ENCODE data around the gene PCDHGB2. TPM values are rescaled to one million over a fixed set of nuclear protein-coding genes. Genes with fewer than 3 reads are reported as not detected.
"Not testable (repeated sequence)": the region's sequence is repeated elsewhere in the genome, so short reads cannot be mapped to it uniquely, and the experiment has no call there.

The PCDHGB2 gene
- total RNA-seq, 2 donors from 2014 or later = 9.7 to 13.4 TPM

GRCh38 chr5:141398608-141399007 lies 38.8 kb downstream of the PCDHGB2 start:
- Histone ChIP-seq H3K9me3 (peaks cover 88% of the 10 kb centered on the region), H3K4me1 (ENCODE audit: control insufficient read depth in 1 of 2, low read depth in 2 of 2) (no peaks in the 10 kb centered on the region), H3K36me3 (no peaks in the 10 kb centered on the region), H3K27ac (no peak overlapping the region), H3K4me3 (peak overlapping the region; percentile 33), H3K27me3 (replicated peaks; ENCODE audit: insufficient read depth) (no peaks in the 10 kb centered on the region)
- no peak for ATAC-seq (ENCODE audit: insufficient number of reproducible peaks, low FRiP score, low read depth)
- DNase-seq (ENCODE audit: low spot score) = no peak
- TF ChIP-seq CTCF (IDR thresholded peaks at IDR 0.05) = no peak

- DNase-seq (ENCODE audit: low spot score) = no peak
- Histone ChIP-seq H3K9me3 (peaks cover 88% of the 10 kb centered on the region), H3K27ac (no peak overlapping the region), H3K27me3 (replicated peaks; ENCODE audit: insufficient read depth) (no peaks in the 10 kb centered on the region), H3K4me1 (ENCODE audit: control insufficient read depth in 1 of 2, low read depth in 2 of 2) (no peaks in the 10 kb centered on the region), H3K36me3 (no peaks in the 10 kb centered on the region), H3K4me3 (peak overlapping the region; percentile 24)
- no peak for ATAC-seq (ENCODE audit: insufficient number of reproducible peaks, low FRiP score, low read depth)
- no peak for TF ChIP-seq CTCF (IDR thresholded peaks at IDR 0.05)
Measured at GRCh38 chr5:141399555-141400258, 39.9 kb downstream of the PCDHGB2 start.

GRCh38 chr5:141402553-141403243 lies 42.9 kb downstream of the PCDHGB2 start, which contains the start of gene PCDHGA9:
PCDHGA9 (plus strand) TSS chr5:141402778; CDS start chr5:141402953, 175 bp downstream.
- Histone ChIP-seq H3K36me3 (no peaks in the 10 kb centered on the region), H3K4me1 (ENCODE audit: control insufficient read depth in 1 of 2, low read depth in 2 of 2) (no peaks in the 10 kb centered on the region), H3K4me3 (peak within 1 kb of the TSS; percentile 55), H3K9me3 (peaks cover 90% of the 10 kb centered on the region), H3K27me3 (replicated peaks; ENCODE audit: insufficient read depth) (no peaks in the 10 kb centered on the region), H3K27ac (no peak within 1 kb of the TSS)
- no peak for DNase-seq (ENCODE audit: low spot score)
- no peak for TF ChIP-seq CTCF (IDR thresholded peaks at IDR 0.05)
- no peak for ATAC-seq (ENCODE audit: insufficient number of reproducible peaks, low FRiP score, low read depth)

- Histone ChIP-seq H3K36me3 (no peaks in the 10 kb centered on the region), H3K27ac (no peak overlapping the region), H3K4me1 (ENCODE audit: control insufficient read depth in 1 of 2, low read depth in 2 of 2) (no peaks in the 10 kb centered on the region), H3K9me3 (peaks cover 93% of the 10 kb centered on the region), H3K27me3 (replicated peaks; ENCODE audit: insufficient read depth) (no peaks in the 10 kb centered on the region), H3K4me3 (peak overlapping the region; percentile 55)
- ATAC-seq (ENCODE audit: insufficient number of reproducible peaks, low FRiP score, low read depth) (no peak), DNase-seq (ENCODE audit: low spot score) (no peak)
- TF ChIP-seq CTCF (IDR thresholded peaks at IDR 0.05) = no peak
Measured at GRCh38 chr5:141403387-141403786, 43.6 kb downstream of the PCDHGB2 start.

GRCh38 chr5:141407790-141408505 lies 48.2 kb downstream of the PCDHGB2 start, which contains the start of gene PCDHGB6:
PCDHGB6 (plus strand) TSS chr5:141408021; CDS start chr5:141408203, 182 bp downstream.
- H3K27ac ChIP-seq; H3K27me3 ChIP-seq (replicated peaks; ENCODE audit: insufficient read depth); H3K36me3 ChIP-seq; H3K4me1 ChIP-seq (ENCODE audit: control insufficient read depth in 1 of 2, low read depth in 2 of 2); DNase-seq (ENCODE audit: low spot score); ATAC-seq (ENCODE audit: insufficient number of reproducible peaks, low FRiP score, low read depth): not testable (repeated sequence)
- peaks cover 99% of the 10 kb centered on the region for H3K9me3 ChIP-seq
- peak within 1 kb of the TSS; percentile 49 for H3K4me3 ChIP-seq
